Liver (tissue), 9 donors: Measurements from ENCODE around the gene SIK2. TPM values are rescaled to one million over a fixed set of nuclear protein-coding genes. Genes with fewer than 3 reads are reported as not detected.

Experiments used
- DNase-seq: peaks from one replicate; pipeline ENCODE4 v3.0.0-alpha.2; 2017; ENCODE audit warnings: low spot score
- H3K27ac ChIP-seq, 2 donors: one replicate each; pipeline ENCODE4 v1.7.0; 2013; ENCODE audit warnings: inconsistent platforms in 2 of 2, low read length in 2 of 2, control low read depth in 1 of 2, low read depth in 1 of 2, mild to moderate bottlenecking in 1 of 2
- H3K27me3 ChIP-seq, 4 donors: one replicate each; pipeline versions ENCODE4 v1.6.1 to v1.7.0; 2013; ENCODE audit warnings: low read length in 3 of 4, inconsistent platforms in 1 of 4, mild to moderate bottlenecking in 1 of 4, moderate library complexity in 1 of 4; ENCODE audit not compliant: control insufficient read depth in 4 of 4, insufficient read depth in 4 of 4
- H3K36me3 ChIP-seq, 4 donors: one replicate each; pipeline versions ENCODE4 v1.6.1 to v1.7.0; 2013; ENCODE audit warnings: low read length in 3 of 4, mild to moderate bottlenecking in 3 of 4, low read depth in 1 of 4, moderate library complexity in 1 of 4; ENCODE audit not compliant: control insufficient read depth in 4 of 4, insufficient read depth in 3 of 4
- H3K4me1 ChIP-seq, 4 donors: one replicate each; pipeline versions ENCODE4 v1.6.1 to v1.7.0; 2013; ENCODE audit warnings: low read length in 3 of 4, mild to moderate bottlenecking in 3 of 4, moderate library complexity in 1 of 4; ENCODE audit not compliant: control insufficient read depth in 4 of 4, insufficient read depth in 4 of 4
- H3K4me3 ChIP-seq, 3 donors: one replicate each; pipeline versions ENCODE4 v1.6.1 to v1.7.0; 2013; ENCODE audit warnings: low read length in 3 of 3, control low read depth in 1 of 3, low read depth in 1 of 3, mild to moderate bottlenecking in 1 of 3
- H3K9ac ChIP-seq, 2 donors: one replicate each; pipeline ENCODE4 v1.7.0; 2013; ENCODE audit warnings: low read length in 2 of 2, mild to moderate bottlenecking in 2 of 2, moderate library complexity in 2 of 2, control low read depth in 1 of 2, low read depth in 1 of 2
- H3K9me3 ChIP-seq, 4 donors: one replicate each; pipeline versions ENCODE4 v1.6.1 to v1.7.0; 2013; ENCODE audit warnings: low read length in 3 of 4; ENCODE audit not compliant: control insufficient read depth in 4 of 4
- ATF3 ChIP-seq: IDR thresholded peaks from 2 replicates; pipeline ENCODE4 v1.6.1; 2016; ENCODE audit warnings: antibody characterized with exemption
- CTCF ChIP-seq: fragments of 150-350 bp; IDR thresholded peaks from 2 replicates; pipeline ENCODE4 v1.5.1; 2017; ENCODE audit warnings: improper control_type of control experiment, low read depth, low read length; ENCODE audit not compliant: missing input control
- EGR1 ChIP-seq, 2 donors: IDR thresholded peaks; 2 replicates each; pipeline ENCODE4 v1.6.1; 2016 to 2018; ENCODE audit warnings: antibody characterized with exemption in 2 of 2, low read depth in 2 of 2
- FOXA1 ChIP-seq: IDR thresholded peaks from 2 replicates; pipeline ENCODE4 v1.6.1; 2016; ENCODE audit warnings: antibody characterized with exemption
- FOXA2 ChIP-seq: IDR thresholded peaks from 2 replicates; pipeline ENCODE4 v1.6.1; 2016; ENCODE audit warnings: antibody characterized with exemption
- HNF4A ChIP-seq, 2 donors: conservative IDR thresholded peaks; 2 replicates each; pipeline ENCODE4 v1.6.1; 2016; ENCODE audit warnings: antibody characterized with exemption in 2 of 2, mild to moderate bottlenecking in 2 of 2
- HNF4G ChIP-seq: IDR thresholded peaks from 2 replicates; pipeline ENCODE4 v1.6.1; 2016; ENCODE audit warnings: antibody characterized with exemption
- JUND ChIP-seq, 2 donors: IDR thresholded peaks; 2 replicates each; pipeline ENCODE4 v1.6.1; 2016; ENCODE audit warnings: antibody characterized with exemption in 2 of 2
- NR2F2 ChIP-seq: IDR thresholded peaks from 2 replicates; pipeline ENCODE4 v1.6.1; 2016; ENCODE audit warnings: antibody characterized with exemption
- RAD21 ChIP-seq, 2 donors: IDR thresholded peaks; 2 replicates each; pipeline ENCODE4 v1.6.1; 2016; ENCODE audit warnings: antibody characterized with exemption in 2 of 2, mild to moderate bottlenecking in 2 of 2
- REST ChIP-seq: IDR thresholded peaks from 2 replicates; pipeline ENCODE4 v1.6.1; 2016; ENCODE audit warnings: antibody characterized with exemption, mild to moderate bottlenecking
- RXRA ChIP-seq, 2 donors: IDR thresholded peaks; 2 replicates each; pipeline ENCODE4 v1.6.1; 2017 to 2018; ENCODE audit warnings: antibody characterized with exemption in 2 of 2, mild to moderate bottlenecking in 1 of 2
- SP1 ChIP-seq: IDR thresholded peaks from 2 replicates; pipeline ENCODE4 v1.6.1; 2018; ENCODE audit warnings: antibody characterized with exemption, mild to moderate bottlenecking
- TAF1 ChIP-seq: conservative IDR thresholded peaks from 2 replicates; pipeline ENCODE4 v1.6.1; 2016; ENCODE audit warnings: antibody characterized with exemption, mild to moderate bottlenecking
- YY1 ChIP-seq: IDR thresholded peaks from 2 replicates; pipeline ENCODE4 v1.6.1; 2016; ENCODE audit warnings: antibody characterized with exemption, mild to moderate bottlenecking
- ZBTB33 ChIP-seq: IDR thresholded peaks from 2 replicates; pipeline ENCODE4 v1.6.1; 2016; ENCODE audit warnings: antibody characterized with exemption
- WGBS: extraction: QIAGEN DNeasy Blood & Tissue Kit; methylation state at CpG from one replicate; pipeline ENCODE4 v1.1.7; 2013; 5-methylcytosine and 5-hydroxymethylcytosine counted together
- polyA plus RNA-seq, 2 donors: library from polyadenylated mRNA; stranded (reverse) in 1 of 2; unstranded in 1 of 2; fragments of 200-250 nt in 1 of 2; fragments of >200 nt in 1 of 2; fragmentation: Nextera tagmentation in 1 of 2; extraction: Ambion mirVana in 1 of 2; gene quantifications; one replicate each; pipeline versions ENCODE4 v1.2.1 to v1.2.3, GENCODE V29; 2013 to 2015
- total RNA-seq, 2 donors: library from RNA; depleted of rRNA; stranded (reverse); fragments of >200 nt; gene quantifications; one replicate each; pipeline ENCODE4 v1.2.3, GENCODE V29; 2014
- donor health status: healthy.
- donor health status: healthy.
- donor health status: healthy.
- donor health status: healthy.
- donor health status: healthy.

SIK2 gene
- total and polyA plus RNA-seq, 4 donors: 6.5 to 15.0 (median 9.3) TPM

- TF ChIP-seq ZBTB33: no peak
- TF ChIP-seq HNF4A (conservative IDR thresholded peaks at IDR 0.05): no peak
- TF ChIP-seq HNF4G: no peak
- no peak for TF ChIP-seq RXRA (IDR thresholded peaks at IDR 0.05)
Measured at GRCh38 chr11:111575740-111576139, 26.5 kb upstream of the SIK2 start (continued).

- H3K4me1 ChIP-seq: peaks cover 0 to 18% (median 8%) of the 10 kb centered on the region in 4 donors
- DNase-seq: no peak
- 84% methylated on average over 4 of the region's 4 CpGs for WGBS
- no peak overlapping the region for H3K9ac ChIP-seq
- TF ChIP-seq RAD21 (IDR thresholded peaks at IDR 0.05): no peak
- TF ChIP-seq ATF3: no peak
- TF ChIP-seq HNF4G: no peak
- no peak for TF ChIP-seq ZBTB33
- TF ChIP-seq HNF4A (conservative IDR thresholded peaks at IDR 0.05): no peak
- no peak for TF ChIP-seq FOXA1
- no peak for TF ChIP-seq EGR1 (IDR thresholded peaks at IDR 0.05; ENCODE audit: low read depth in 2 of 2)
- no peak for TF ChIP-seq FOXA2
- no peak for TF ChIP-seq CTCF
- TF ChIP-seq TAF1: no peak
- no peak for TF ChIP-seq YY1
- no peak for TF ChIP-seq NR2F2
- H3K27ac ChIP-seq: no peak overlapping the region
- no peaks in the 10 kb centered on the region for H3K9me3 ChIP-seq
- H3K36me3 ChIP-seq: no peaks in the 10 kb centered on the region
- no peak overlapping the region for H3K4me3 ChIP-seq
- no peaks in the 10 kb centered on the region for H3K27me3 ChIP-seq
Measured at GRCh38 chr11:111577821-111578220, 24.4 kb upstream of the SIK2 start.

GRCh38 chr11:111581341-111581740 is 20.9 kb upstream of the SIK2 start:
- no peak for DNase-seq
- no peak for TF ChIP-seq EGR1 (IDR thresholded peaks at IDR 0.05; ENCODE audit: low read depth in 2 of 2)
- TF ChIP-seq SP1: no peak
- no peak for TF ChIP-seq NR2F2
- TF ChIP-seq REST: no peak
- TF ChIP-seq YY1: no peak
- no peak for TF ChIP-seq JUND (IDR thresholded peaks at IDR 0.05)

More at GRCh38 chr11:111581341-111581740, 20.9 kb upstream of the SIK2 start:
- Histone ChIP-seq H3K9me3 (no peaks in the 10 kb centered on the region), H3K36me3 (no peaks in the 10 kb centered on the region), H3K4me3 (no peak overlapping the region), H3K27ac (no peak overlapping the region), H3K27me3 (no peaks in the 10 kb centered on the region), H3K9ac (no peak overlapping the region), H3K4me1 (peaks cover 0 to 8% (median under 1%) of the 10 kb centered on the region in 4 donors)
- whole genome bisulfite sequencing: 96% methylated on average over 1 of the region's 1 CpG
